KOPT-K1 (cell line): Measurements from ENCODE around the gene SPEN.

Experiments used
- H3K27ac ChIP-seq: fragments of 200-600 bp; sonication (generic); 2 replicates; pipeline ENCODE4 v1.5.1; 2016; ENCODE audit warnings: antibody characterized with exemption, mild to moderate bottlenecking, low read depth, low read length; ENCODE audit not compliant: poor library complexity, severe bottlenecking
- H3K36me3 ChIP-seq: fragments of 200-600 bp; sonication (generic); 2 replicates; pipeline ENCODE4 v1.5.1; 2017; ENCODE audit warnings: antibody characterized with exemption, mild to moderate bottlenecking, low read length, moderate library complexity; ENCODE audit not compliant: insufficient read depth
- H3K9me3 ChIP-seq: fragments of 200-600 bp; sonication (generic); 2 replicates; pipeline ENCODE4 v1.5.1; 2017; ENCODE audit warnings: antibody characterized with exemption, low read length, mild to moderate bottlenecking; ENCODE audit not compliant: insufficient read depth, poor library complexity, severe bottlenecking

The SPEN gene

DNA sequence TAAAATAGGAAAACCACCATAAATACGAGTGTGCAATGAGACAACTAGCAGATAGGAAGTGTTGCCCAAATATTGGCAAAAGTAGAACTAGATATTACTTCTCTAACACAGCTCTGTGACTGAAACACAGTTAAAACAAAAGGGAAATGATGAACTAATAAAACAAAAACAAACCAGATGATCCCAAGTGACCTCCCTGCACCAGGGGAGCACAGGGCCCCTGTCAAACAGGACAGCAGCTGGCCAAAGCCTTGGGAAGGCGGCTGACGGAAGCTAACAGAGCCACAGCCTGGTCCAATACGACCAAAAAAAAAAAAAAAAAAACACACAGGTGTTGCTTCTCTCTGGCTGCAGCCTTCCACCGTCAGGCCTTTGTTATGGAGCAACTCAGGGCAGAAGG lies 110.6 kb downstream of the SPEN start:
- Histone ChIP-seq H3K27ac (no peak overlapping the region), H3K36me3 (peaks cover 31% of the 10 kb centered on the region; the same call in 1 of the 2 replicates), H3K9me3 (no peaks in the 10 kb centered on the region)

DNA sequence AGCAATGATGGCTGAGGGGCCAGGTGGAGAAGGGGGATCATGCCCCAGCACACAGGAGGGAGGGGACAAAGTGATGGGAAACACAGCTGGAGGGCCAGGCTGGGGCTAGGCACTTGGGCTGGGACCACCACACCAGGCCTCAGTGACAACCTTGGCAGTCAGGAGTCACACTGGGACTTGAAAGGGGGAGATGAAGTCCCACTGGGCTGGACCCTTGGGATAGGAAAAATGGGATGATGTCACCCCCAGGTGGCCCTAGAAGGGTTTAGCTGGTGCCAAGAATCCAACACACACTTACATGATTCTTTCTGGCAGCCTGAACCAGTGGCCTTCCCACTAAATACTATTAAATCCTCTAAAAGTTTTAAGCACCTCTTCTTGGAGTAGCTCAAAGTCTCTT lies 111.3 kb downstream of the SPEN start:
- Histone ChIP-seq H3K9me3 (no peaks in the 10 kb centered on the region), H3K36me3 (peaks cover 32% of the 10 kb centered on the region; the same call in 1 of the 2 replicates), H3K27ac (no peak overlapping the region)

DNA sequence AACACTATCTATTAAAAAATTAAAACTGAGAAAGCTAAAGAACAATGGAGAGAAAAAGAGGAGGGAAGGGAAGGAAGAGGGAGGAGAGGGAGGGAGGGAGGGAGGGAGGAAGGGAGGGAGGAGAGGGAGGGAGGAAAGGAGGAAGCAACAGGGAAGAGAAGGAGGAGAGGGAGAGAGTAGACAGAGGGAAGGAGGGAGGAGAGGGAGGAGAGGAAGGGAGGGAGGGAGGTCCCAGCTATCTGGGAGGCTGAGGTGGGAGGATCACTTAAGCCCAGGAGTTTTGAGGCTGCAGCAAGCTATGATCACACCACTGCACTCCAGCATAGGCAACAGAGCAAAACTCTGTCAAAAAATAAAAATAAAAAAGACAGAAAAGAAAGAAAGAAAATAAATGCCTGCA lies 111.9 kb downstream of the SPEN start:
- H3K9me3 ChIP-seq = no peaks in the 10 kb centered on the region
- peaks cover 32% of the 10 kb centered on the region; the same call in 1 of the 2 replicates for H3K36me3 ChIP-seq
- no peak overlapping the region for H3K27ac ChIP-seq

DNA sequence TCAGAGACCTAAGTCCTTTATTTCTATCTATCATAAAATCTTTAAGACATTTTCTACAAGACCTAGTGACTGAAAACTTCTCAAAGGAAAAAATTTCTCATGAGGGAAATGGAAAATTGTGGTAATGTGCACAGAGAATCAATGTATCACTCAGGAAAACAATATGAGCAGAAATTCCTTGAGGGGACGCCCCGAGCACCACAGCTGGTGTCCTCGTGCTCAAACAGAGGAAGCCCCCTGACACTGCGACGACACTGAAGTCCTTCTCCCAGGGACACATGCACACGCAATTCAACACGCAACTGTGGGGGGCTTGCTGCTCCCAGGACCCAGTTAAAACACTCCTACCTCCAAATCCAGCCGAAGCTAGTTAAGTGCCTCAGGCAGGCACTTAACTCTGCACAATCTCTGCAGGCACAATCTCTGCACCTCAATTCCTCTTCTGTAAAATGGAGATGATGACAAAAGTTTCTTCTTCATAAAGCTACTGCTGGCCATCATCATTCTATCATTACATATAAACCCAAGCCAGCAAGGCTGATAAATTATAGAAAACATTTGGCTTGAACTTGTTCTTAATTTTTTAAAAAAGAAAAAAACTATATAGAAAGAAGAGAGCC lies 112.4 kb downstream of the SPEN start:
- Histone ChIP-seq H3K27ac (no peak overlapping the region), H3K9me3 (no peaks in the 10 kb centered on the region), H3K36me3 (peaks cover 31% of the 10 kb centered on the region; the same call in 1 of the 2 replicates)

DNA sequence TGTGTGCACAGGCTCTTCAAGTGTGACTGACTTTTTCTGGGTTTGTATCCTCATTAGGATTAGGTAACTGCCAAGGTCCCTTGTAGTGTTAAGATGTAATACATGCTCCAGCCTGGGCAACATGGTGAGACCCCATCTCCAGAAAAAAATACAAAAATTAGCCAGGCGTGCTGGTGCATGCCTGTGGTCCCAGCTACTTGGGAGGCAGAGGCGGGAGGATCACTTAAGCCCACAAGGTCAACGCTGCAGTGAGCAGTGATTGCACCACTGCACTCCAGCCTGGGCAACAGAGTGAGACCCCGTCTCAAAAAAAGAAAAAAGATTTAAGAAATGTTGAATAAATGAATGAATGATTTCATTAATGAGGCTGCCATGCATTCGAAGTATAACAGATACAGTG lies 113.3 kb downstream of the SPEN start:
- no peak overlapping the region for H3K27ac ChIP-seq
- peaks cover 36% of the 10 kb centered on the region; the same call in 1 of the 2 replicates for H3K36me3 ChIP-seq
- no peaks in the 10 kb centered on the region for H3K9me3 ChIP-seq

DNA sequence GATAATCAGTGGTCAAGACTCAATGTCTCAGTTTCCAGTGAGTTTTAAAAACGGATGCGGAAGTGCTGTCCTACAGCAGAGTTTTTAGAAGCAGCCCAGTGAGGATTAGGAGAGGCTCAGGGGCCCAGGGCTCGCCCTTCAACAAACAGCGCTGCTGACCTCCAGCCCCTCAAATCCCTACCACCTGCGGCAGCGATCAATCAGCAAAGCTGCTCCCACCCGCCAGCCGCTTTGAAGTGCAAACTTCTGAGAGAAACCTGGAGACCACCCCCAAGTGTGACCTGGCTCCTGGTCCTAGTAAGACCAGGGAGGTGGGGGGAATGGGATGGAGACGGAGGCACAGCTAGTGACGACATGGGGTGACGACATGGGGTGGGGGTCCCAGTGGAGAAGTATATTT lies 114.0 kb downstream of the SPEN start:
- Histone ChIP-seq H3K9me3 (no peaks in the 10 kb centered on the region), H3K27ac (no peak overlapping the region), H3K36me3 (peaks cover 42% of the 10 kb centered on the region; the same call in 1 of the 2 replicates)

DNA sequence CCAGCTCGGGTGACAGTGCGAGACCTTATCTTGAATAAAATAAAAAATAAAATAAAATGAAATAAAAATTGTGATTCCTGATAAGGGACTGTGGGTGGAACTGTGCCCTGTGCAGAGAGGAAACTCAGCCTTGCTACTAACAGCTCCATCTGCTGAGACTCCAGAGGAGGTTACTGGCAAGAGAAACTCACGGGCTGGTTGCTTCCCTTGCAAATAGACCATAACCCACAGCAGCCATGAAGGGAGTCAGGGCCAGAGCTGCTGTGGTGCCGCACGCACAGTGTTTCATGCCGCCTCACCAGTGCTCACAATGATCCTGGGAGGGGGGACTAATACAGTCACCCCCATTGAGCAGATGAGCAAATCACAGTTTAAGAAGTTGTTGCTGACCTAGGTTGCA lies 114.7 kb downstream of the SPEN start:
- H3K9me3 ChIP-seq = no peaks in the 10 kb centered on the region
- H3K27ac ChIP-seq = no peak overlapping the region
- peaks cover 47% of the 10 kb centered on the region; the same call in 1 of the 2 replicates for H3K36me3 ChIP-seq

DNA sequence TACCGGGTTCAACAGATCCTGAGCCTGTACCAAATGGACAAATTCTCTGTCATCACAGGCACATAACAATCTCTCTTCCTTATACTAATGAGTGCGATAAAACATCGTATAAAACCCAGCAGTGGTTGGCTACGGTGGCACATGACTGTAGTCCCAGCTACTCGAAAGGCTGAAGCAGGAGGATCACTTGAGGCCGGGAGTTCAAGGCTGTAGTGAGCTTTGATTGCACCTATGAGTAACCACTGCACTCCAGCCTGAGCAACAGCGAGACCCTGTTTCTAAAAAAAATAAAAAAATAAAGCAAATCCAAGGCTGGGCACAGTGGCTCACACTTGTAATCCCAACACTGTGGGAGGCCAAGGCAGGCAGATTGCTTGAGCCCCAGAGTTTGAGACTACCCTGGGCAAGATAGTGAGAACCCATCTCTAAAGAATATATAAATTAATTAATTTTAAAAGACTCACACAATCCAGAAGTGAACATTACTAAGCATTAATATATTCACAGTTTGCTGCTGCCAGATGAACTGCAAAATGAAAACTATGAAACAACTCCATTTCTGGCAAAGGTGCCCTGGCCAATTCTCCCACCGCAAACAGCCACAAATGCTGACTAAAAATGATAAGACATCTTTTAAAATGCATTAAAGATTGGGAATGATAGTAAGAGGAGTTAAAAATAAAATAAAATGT lies 115.3 kb downstream of the SPEN start:
- Histone ChIP-seq H3K27ac (no peak overlapping the region), H3K36me3 (peaks cover 48% of the 10 kb centered on the region; the same call in 1 of the 2 replicates), H3K9me3 (no peaks in the 10 kb centered on the region)

DNA sequence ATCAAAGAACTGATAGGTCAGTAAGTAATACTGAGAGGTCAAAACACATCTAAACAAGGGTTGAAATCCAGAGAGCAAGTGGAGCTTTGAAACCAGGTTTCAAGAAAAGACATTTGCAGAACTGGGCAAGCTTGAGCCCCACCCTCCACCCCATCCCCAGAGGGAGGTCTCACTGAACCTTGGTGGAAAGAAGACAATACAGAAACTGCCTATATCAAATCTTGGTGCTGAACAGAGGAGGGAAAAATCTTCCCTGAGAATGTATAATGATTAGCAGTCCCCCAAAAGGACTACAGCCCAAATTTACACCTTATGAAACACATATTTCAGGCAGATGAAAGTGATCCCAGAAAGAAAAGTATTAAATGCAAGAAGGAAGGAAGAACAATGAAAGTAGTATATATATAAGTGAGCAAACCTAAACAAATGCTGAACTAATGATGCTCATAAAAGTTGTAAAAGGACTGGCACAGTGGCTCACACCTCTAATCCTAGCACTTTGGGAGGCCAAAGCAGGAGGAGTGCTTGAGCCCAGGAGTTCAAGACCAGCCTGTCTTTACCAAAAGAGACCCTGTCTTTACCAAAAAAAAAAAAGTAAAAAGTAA lies 116.0 kb downstream of the SPEN start:
- Histone ChIP-seq H3K27ac (no peak overlapping the region), H3K9me3 (no peaks in the 10 kb centered on the region), H3K36me3 (peaks cover 51% of the 10 kb centered on the region; the same call in 1 of the 2 replicates)

DNA sequence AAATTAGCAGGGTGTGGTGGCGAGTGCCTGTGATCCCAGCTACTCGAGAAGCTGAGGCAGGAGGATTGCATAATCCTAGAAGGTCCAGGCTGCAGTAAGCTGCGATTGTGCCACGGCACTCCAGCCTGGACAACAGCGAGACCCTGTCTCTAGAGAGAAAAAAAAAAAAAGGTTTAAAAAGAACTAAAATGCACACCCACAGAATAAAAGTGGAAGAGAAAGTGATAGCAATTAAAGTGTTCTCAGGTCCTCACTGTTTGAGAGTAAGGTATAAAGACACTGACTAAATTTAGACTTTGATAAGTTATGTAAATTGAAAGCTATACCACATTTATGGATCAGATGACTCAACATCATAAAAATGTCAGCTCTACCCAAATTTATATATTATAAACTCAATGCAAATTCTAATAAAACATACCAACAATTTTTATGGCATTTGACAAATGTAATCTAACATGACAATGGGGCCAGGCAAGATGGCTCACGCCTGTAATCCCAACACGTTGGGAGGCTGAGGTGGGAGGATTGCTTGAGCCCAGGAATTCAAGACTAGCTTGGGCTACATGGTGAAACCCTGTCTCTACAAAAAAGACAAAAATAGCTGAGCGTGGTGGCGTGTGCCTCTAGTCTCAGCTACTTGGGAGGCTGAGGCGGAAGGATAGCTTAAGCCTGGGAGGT lies 116.6 kb downstream of the SPEN start:
- H3K36me3 ChIP-seq = peaks cover 57% of the 10 kb centered on the region; the same call in 1 of the 2 replicates

DNA sequence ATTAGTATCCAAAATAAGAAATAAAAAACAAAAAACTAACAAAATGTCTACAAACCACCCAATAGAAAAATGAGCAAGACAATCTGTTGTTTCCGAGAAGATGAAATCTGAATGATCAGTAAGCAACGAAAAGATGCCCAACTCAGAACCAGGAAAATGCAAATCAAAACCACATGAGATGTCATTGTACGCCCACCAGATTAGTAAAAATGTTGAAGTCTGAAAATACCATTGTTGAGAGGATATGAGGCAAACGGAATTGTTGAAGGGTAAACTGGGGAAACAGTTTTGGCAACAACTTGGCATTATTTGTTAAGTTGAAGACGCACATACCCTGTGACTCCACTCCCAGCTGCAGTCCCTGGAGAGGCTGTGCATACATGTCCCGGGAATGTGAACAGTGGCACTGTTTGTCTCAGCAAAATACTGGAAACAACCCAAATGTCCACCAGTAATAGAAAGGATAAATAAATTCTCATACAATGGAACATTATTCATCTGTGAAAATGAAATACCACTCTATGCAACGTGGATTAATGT lies 117.8 kb downstream of the SPEN start:
- Histone ChIP-seq H3K36me3 (peaks cover 65% of the 10 kb centered on the region), H3K9me3 (no peaks in the 10 kb centered on the region), H3K27ac (no peak overlapping the region)

More for the DNA sequence above, 116.6 kb downstream of the SPEN start:
- Histone ChIP-seq H3K27ac (no peak overlapping the region), H3K9me3 (no peaks in the 10 kb centered on the region)

DNA sequence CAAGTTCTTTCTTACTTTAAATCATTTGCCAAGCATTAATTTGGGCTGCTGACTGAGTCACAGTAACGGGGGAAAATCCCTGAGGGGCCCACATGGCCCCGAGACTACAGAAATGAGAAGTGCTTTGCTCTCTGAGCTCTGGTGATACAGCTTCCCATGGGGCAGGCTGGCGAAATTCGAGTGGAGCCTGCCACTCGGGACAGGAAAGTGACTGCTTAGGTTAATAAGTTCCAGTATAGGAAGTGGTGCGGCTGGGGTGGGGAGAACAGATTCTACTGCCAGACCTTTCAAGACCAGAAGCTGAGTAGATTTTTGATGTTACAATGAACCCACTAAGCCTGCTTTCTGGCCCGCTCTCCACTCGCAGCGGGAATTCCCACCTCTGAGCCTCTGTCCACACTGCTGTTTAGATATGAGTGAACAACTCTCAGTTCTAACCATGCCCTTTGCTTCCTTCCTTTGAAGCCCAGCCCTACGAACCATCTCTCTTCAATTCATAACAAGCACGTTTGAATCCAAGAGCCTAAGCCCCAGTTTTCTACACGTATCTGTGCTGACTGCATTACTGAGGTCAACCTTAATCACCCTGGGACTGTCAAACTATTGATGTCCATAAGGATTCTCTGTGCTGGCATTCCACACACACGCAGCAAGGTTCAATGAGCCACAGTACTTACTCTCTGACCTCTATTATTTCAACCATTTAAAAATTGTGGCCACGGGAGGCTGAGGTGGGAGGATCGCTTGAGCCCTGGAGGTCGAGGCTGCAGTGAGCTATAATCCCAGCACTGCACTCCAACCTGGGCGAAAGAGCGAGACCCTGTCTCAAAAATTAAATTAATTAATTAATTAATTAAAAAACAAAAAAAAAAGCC lies 118.8 kb downstream of the SPEN start:
- Histone ChIP-seq H3K36me3 (peaks cover 69% of the 10 kb centered on the region), H3K9me3 (no peaks in the 10 kb centered on the region), H3K27ac (no peak overlapping the region)

DNA sequence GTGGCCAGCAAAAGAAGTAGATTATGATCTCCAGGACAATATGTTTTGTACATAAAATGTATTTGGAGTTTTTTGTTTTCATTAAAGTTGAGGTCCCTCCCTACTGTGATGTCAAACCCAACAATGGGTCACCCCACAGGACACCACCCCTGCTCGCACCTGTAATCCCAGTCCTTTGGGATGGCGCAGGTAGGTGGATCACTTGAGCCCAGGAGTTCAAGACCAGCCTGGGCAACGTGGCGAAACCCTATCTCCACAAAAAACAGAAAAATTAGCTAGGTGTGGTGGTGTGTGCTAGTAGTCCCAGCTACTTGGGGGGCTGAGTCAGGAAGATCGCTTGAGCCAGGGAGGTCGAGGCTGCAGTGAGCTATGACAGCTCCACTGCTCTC lies 119.4 kb downstream of the SPEN start:
- H3K27ac ChIP-seq = no peak overlapping the region
- no peaks in the 10 kb centered on the region for H3K9me3 ChIP-seq
- peaks cover 67% of the 10 kb centered on the region for H3K36me3 ChIP-seq

DNA sequence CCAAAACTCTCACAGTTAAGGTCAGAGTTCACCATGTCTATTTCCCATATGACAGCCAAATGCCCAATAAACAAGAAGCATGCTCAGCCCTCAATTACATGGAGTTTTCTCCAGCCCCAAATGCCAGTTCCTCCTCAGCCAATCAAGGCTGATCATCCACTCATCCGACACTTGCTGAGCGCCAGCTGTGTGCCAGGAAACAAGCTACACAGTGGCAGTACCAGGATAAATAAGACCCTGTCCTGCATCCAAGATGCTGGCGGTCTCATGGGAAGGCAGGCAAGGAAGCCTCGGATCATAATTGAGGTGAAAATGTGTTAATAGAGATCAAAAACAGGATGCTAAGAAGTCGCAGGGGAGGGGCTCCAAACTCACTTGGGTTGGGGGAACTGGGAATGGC lies 120.7 kb downstream of the SPEN start:
- H3K36me3 ChIP-seq = peaks cover 79% of the 10 kb centered on the region
- no peak overlapping the region for H3K27ac ChIP-seq
- no peaks in the 10 kb centered on the region for H3K9me3 ChIP-seq
